GM12865 (cell line): Measurements from ENCODE around the gene WAS.

Experiments
- DNase-seq: peaks from one replicate; pipeline ENCODE4 v3.0.0; 2010; ENCODE audit warnings: low read depth
- H3K4me3 ChIP-seq: 2 replicates; pipeline ENCODE4 v1.5.1; 2011; ENCODE audit warnings: mild to moderate bottlenecking, low read depth, low read length, control low read depth
- TF ChIP-seq, protein P1 (sequence below): IDR thresholded peaks from 2 replicates; pipeline ENCODE4 v1.5.1; 2011; ENCODE audit warnings: low read length, control low read depth, low read depth, inconsistent platforms; ENCODE audit not compliant: insufficient read depth; ENCODE audit errors: missing control alignments

WAS gene

GRCh38 chrX:48696909-48697727, 13.5 kb downstream of the WAS start:
- peak; percentile 73 for DNase-seq
- H3K4me3 ChIP-seq: peak overlapping the region; percentile 84
- TF ChIP-seq, protein P1, sequence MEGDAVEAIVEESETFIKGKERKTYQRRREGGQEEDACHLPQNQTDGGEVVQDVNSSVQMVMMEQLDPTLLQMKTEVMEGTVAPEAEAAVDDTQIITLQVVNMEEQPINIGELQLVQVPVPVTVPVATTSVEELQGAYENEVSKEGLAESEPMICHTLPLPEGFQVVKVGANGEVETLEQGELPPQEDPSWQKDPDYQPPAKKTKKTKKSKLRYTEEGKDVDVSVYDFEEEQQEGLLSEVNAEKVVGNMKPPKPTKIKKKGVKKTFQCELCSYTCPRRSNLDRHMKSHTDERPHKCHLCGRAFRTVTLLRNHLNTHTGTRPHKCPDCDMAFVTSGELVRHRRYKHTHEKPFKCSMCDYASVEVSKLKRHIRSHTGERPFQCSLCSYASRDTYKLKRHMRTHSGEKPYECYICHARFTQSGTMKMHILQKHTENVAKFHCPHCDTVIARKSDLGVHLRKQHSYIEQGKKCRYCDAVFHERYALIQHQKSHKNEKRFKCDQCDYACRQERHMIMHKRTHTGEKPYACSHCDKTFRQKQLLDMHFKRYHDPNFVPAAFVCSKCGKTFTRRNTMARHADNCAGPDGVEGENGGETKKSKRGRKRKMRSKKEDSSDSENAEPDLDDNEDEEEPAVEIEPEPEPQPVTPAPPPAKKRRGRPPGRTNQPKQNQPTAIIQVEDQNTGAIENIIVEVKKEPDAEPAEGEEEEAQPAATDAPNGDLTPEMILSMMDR: no peak

DNA sequence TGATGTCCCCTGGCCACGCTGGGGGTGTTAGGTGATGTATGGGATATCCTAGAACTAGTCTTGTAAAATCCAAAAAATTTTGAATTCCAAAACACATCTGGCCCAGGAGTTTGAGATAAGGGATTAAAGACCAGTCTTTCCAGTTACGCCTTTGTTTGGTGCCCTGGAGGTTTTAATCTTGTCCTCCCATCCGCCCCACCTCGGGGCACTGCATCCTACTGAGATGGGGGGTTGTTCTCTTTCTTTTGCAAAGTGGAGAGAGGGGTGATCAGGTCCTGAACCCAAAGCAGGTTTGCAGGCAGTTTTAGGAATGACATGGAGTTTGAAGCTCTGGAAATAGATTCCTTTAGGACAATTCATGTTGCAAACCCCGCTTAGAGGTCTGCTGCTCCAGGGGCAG, 14.7 kb downstream of the WAS start:
- no peak for DNase-seq
- H3K4me3 ChIP-seq: no peak overlapping the region
- TF ChIP-seq, protein P1: no peak

DNA sequence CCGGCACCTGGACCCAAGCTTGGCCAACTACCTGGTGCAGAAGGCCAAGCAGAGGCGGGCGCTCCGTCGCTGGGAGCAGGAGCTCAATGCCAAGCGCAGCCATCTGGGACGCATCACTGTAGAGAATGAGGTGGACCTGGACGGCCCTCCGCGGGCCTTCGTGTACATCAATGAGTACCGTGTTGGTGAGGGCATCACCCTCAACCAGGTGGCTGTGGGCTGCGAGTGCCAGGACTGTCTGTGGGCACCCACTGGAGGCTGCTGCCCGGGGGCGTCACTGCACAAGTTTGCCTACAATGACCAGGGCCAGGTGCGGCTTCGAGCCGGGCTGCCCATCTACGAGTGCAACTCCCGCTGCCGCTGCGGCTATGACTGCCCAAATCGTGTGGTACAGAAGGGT, 16.6 kb downstream of the WAS start:
- TF ChIP-seq, protein P1: no peak
- no peak overlapping the region for H3K4me3 ChIP-seq
- DNase-seq: no peak

- TF ChIP-seq, protein P1: no peak
- H3K4me3 ChIP-seq: no peak overlapping the region
- no peak for DNase-seq
Observed at GRCh38 chrX:48700951-48701653, 17.5 kb downstream of the WAS start.

- TF ChIP-seq, protein P1: no peak
- DNase-seq: no peak
- no peak overlapping the region for H3K4me3 ChIP-seq
Observed at GRCh38 chrX:48702032-48702431, 18.4 kb downstream of the WAS start.

DNA sequence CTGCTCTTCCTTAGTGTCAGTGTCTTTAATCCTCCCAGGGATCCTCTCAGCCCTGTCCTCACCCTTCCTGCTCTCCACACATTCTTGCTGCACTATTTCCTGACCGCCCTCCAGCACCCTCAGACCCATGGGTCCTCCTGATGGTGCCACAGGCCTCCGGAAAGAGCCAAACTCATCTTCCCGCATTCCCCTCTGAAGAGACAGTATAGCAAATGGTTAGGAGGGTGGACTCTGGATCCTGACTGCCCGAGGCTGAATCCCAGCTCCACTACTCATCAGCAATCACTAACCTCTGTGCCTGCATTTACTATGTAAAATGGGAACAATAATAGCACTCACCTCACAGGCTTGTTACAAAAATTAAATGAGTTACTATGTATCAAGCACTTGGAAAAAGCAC, 19.1 kb downstream of the WAS start:
- no peak for DNase-seq
- no peak overlapping the region for H3K4me3 ChIP-seq
- TF ChIP-seq, protein P1: no peak
